ENCODE results near the gene CPSF7.

DNA sequence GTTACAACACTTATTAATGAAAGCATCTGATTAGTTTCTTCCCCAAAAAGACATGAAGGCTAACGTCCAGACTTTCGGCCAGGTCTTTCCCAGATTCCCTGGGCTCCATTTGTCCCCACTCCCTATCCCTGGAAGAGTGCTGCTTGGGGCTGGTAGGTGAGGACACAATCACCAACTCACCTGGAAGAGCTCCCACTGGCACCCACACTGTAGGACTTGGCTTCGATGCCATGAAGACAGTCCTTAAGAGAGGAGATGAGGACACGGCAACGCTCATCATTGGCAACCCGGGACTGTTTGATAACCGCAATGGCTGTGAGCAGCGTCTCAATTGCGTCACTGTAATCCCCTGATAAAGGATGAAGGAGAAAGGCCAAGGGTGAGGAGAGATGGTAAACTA, 18.2 kb downstream of the CPSF7 start:
- TF ChIP-seq POLR2AphosphoS5 (IDR thresholded peaks at IDR 0.05; ENCODE audit: low read depth, low read length) (0 out of 2 replicates have a peak, but pooled peaks have one; percentile 29), POLR2A (IDR thresholded peaks at IDR 0.05; ENCODE audit: low read depth, low read length) (no peak; the same call in 1 of the 2 replicates)

All from GM12892 (cell line).